HTR-8/SVneo (cell line): ENCODE measurements around the gene HPS3.
A peak's percentile ranks its signal among the peaks of the same experiment; 100 is the strongest.
"Not testable (repeated sequence)": the region's sequence is repeated elsewhere in the genome, so short reads cannot be mapped to it uniquely, and the experiment has no call there.

Source experiments
- DNase-seq: peaks from one replicate; pipeline ENCODE4 v3.0.0; 2011; ENCODE audit warnings: low spot score, mixed read lengths; ENCODE audit not compliant: insufficient read length
- FAIRE-seq: peaks from 2 replicates; lab custom pipeline; 2011; peaks lifted over from hg19 to GRCh38; lab: Jason Lieb, UNC

Gene HPS3

DNA sequence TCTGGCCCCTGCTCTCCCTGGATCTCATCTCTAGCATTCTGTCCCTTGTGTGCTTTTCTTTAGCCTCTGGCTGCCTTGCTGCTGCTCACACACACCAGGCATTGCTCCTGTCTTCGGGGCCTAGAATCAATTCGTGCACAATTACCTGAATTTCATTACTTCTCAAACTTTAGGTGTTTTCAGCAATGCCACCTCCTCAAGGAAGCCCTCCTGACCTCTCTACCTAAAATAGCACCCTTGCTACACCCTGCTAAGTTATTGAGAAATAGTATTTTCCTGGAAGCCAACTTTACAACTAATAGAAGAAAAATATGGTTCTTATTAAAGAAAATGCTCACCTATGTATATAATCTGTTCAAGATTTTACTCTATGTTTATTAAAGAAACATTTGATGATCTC lies 51.7 kb downstream of the HPS3 start:
- DNase-seq = no peak
- FAIRE-seq = no peak

DNA sequence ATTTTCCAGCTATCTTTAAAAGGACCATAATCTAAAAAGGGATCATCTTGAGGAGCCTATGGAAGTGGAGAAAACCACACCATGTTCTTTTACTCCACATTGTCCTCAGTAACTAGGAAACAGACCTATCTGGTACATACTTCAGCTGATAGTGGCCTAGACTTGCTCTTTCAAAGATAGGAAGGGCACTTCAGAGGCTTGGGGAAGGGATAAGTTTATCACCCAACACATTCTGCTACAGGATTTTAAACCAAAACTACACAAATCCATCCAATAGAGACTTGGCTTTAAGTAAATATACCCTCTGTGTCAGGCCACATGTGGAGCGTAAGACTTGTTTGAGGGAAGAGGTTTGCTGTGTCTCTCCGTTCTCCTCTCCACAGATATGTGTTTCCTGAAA lies 56.8 kb downstream of the HPS3 start:
- FAIRE-seq (no peak), DNase-seq (no peak)

DNA sequence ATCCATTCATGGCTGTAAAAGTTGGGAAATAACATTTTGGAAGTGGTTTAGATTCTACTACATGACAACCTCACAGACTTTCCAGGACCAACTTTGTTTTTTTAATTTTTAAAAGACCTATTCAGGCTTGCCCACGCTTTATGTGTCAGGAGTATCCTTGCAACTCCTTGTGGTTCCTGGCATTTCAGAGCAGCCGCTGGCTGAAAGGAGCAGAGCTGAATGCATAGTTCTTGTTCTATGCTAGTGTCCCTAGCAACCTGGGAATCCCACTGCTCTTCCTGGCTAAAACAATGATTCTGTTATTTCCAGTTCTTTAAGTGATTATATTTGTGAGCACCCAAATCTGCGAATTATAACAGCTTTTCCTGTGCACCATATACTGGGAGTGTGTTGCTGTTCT lies 57.3 kb downstream of the HPS3 start:
- no peak for FAIRE-seq
- DNase-seq = no peak

DNA sequence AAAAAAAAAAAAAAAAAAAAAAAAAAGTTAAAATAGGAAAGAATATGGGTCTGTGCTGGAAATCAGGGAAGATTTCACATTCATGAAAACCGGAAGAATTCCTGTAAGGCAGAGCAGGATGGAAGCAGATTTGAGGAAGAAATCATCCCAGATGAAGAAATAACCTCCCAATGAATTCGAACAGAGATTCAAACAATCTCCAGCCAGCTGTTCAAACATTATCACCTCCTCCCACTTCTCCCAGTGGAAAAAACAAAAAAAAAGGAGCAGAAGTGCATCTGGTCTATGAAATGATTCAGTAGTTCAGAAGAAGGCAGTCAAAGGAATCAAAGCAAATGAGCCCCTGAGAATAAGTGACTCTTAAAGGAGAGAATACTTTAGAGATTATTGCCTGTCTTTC lies 59.1 kb downstream of the HPS3 start:
- DNase-seq (no peak), FAIRE-seq (no peak)

GRCh38 chr3:149195221-149195620 lies 65.8 kb downstream of the HPS3 start:
- FAIRE-seq = no peak
- no peak for DNase-seq

- DNase-seq, FAIRE-seq: not testable (repeated sequence)
Measured at GRCh38 chr3:149196805-149197592, 67.6 kb downstream of the HPS3 start.

- no peak for DNase-seq
- FAIRE-seq = no peak
Measured at GRCh38 chr3:149197669-149198068, 68.2 kb downstream of the HPS3 start.

- DNase-seq (peak; percentile 56), FAIRE-seq (no peak)
Measured at GRCh38 chr3:149198611-149199010, 69.2 kb downstream of the HPS3 start.

GRCh38 chr3:149199474-149199873 lies 70.0 kb downstream of the HPS3 start:
- peak; percentile 54 for DNase-seq
- FAIRE-seq = peak; percentile 20

DNA sequence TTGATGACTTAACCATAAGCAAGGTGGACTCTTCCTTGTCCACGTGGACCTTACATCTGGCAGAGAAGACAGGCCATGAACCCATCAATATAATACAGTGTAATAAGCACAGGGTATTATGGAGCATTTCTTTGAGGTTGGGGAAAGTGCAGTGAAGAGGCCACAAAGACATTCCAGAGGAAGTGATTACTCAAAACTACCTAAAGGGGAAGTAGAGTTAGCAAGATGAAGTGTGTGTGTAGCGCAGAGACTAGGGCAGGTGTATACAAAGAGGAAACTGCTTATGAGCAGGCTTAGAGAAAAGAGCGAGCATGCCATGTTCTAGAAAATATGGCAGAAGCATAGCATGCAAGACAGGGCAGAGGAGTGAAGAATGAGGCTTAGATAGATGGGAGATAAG lies 74.3 kb downstream of the HPS3 start:
- no peak for FAIRE-seq
- DNase-seq = no peak

- FAIRE-seq = no peak
- DNase-seq = no peak
Measured at GRCh38 chr3:149204390-149204991, 75.1 kb downstream of the HPS3 start.

DNA sequence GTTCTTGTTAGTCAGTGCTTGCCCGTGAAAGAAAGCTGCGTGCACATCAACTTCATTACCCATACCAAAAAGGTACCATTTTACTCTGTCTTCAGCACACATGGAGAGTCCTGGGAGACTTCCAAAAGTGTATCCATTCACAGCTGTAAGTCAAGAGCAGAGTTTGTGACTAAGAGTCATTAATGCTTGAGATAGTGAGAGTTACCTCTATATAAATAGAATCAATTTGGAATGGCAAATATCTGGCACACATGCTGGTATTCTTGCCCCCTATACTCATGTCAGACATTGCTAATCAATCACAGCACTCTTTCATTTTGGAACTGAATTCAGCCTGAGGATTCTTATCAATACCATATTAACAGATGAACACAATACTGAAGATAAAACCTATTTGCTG lies 78.0 kb downstream of the HPS3 start:
- no peak for FAIRE-seq
- DNase-seq = no peak

DNA sequence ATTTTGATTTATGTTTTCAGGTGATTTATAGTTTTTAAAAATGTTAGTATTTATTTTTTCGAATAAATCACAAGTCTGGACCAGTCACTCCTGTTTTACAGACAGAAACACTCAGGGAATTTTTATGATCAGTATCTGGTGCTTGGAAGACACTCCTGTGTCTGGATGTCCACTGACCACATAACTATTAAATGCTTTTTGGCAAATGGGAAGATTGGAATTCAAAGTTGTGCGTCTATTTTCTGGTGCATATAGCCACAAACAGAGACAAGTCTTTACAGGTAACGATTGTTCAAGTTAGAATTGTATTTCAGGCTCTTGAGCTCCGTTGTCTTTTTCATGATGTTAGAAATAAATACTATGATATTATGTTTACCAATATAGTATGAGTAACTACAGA lies 80.0 kb downstream of the HPS3 start:
- FAIRE-seq (no peak), DNase-seq (no peak)

- FAIRE-seq = no peak
- DNase-seq = no peak
Measured at GRCh38 chr3:149212386-149212785, 82.9 kb downstream of the HPS3 start.

- no peak for DNase-seq
Measured at GRCh38 chr3:149214702-149215101, 85.3 kb downstream of the HPS3 start.

DNA sequence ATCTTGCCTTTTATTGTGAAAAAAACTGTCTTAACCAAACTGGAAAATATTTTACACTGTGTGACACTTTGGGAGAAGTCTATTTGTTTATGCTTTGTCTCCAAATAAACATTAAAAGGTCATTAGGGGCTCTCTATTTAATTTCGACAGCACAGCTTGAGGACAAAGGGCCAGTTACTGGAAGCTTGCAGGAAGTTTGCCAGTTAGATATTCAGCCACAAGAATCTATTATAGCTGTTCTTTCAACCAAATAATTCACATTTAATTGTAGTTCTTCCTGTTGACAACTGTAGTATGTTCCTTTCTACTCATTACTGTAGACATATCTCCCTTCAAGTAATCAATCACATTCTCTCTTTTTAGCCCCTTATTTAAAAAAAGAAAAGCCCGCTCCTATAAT lies 86.1 kb downstream of the HPS3 start:
- no peak for DNase-seq

More at GRCh38 chr3:149214702-149215101, 85.3 kb downstream of the HPS3 start:
- no peak for FAIRE-seq

DNA sequence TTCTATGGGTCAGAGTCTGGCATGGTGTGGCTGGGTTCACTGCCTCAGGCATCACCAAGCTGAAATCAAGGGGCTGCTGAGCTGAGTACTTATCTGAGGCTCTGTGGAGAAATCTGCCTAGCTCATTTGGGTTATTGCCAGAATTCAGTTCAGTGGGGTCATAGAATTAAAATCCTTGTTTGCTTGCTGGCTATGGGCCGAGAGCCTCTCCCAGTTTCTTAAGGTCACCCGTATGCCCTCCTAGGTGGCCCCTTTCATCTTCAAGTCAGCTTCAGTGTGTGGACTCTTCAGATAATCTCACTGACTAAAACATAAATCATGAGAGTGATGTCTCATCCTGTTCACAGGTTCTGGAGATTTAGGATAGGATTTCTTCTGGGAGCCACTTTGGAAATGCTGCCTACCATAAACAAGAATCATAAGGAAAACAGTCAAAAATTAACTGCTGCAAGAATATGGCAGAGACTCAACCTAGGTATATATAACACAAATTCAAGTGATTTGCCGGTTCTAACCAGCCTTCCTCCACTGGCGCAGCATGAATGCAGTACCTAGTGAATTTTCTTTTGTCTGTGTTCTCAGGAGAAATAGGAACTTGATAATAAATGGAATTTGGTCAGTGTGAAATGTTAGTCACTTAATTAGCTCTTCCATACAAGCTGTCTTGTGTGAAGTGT lies 86.9 kb downstream of the HPS3 start:
- no peak for DNase-seq
- FAIRE-seq = no peak

More for the DNA sequence above, 86.1 kb downstream of the HPS3 start:
- no peak for FAIRE-seq

GRCh38 chr3:149217347-149217746 lies 87.9 kb downstream of the HPS3 start:
- no peak for DNase-seq
- no peak for FAIRE-seq

GRCh38 chr3:149219380-149220121 lies 90.1 kb downstream of the HPS3 start:
- FAIRE-seq, DNase-seq: not testable (repeated sequence)

DNA sequence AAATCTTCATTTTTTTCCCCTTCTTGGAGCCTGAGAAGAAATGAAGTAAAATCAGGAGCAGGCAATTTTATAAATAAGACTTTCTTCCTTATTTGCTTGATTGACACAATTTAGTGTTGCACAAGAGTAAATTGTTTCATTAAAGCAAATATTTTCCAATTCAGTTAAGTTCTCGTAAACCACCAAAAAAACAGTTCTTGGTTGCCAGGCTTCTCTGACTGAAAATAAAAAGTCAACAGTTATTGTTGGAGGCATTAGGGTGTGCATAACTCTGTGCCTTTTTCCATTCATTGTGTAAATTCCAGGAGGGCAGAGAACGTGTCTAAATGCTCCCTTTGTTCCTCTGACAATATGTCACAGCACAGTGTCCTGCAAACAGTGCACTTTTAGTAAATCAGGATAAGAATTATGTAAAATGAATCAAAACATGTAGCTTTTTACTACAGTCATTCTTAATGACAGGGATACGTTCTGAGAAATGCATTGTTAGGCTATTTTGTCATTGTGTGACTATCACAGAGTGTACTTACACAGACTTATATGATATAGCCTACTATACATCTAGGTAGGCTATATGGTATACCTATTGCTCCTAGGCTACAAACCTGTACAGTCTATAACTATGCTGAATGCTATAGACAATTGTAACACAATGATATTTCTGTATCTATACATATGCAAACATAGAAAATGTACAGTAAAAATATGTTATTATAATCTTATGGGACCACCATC lies 92.5 kb downstream of the HPS3 start, which contains the start of gene CP:
CP (minus strand) TSS at position 47 of the 735 bp plus-strand sequence; CDS start at position 10, 37 bp downstream.
- DNase-seq (no peak), FAIRE-seq (no peak)
